Progenitor cell of endocrine pancreas (in vitro differentiated cells): ENCODE measurements around the gene DHRS12. TPM values are rescaled to one million over a fixed set of nuclear protein-coding genes. Genes with fewer than 3 reads are reported as not detected.
"Not testable (repeated sequence)": the region's sequence is repeated elsewhere in the genome, so short reads cannot be mapped to it uniquely, and the experiment has no call there.

ENCODE experiments used
- DNase-seq: peaks from one replicate; pipeline ENCODE4 v3.0.0; 2021; ENCODE audit warnings: low spot score; ENCODE audit not compliant: unreplicated experiment
- H3K27ac Mint-ChIP-seq: 2 replicates; pipeline ENCODE4 v1.8.0; 2021; ENCODE audit warnings: mild to moderate bottlenecking, moderate library complexity, mixed read lengths
- H3K27me3 Mint-ChIP-seq: 2 replicates; pipeline ENCODE4 v1.8.0; 2021; ENCODE audit warnings: mixed read lengths
- H3K36me3 Mint-ChIP-seq: 2 replicates; pipeline ENCODE4 v1.8.0; 2022; ENCODE audit warnings: mixed read lengths; ENCODE audit not compliant: insufficient read depth
- H3K4me1 Mint-ChIP-seq: 2 replicates; pipeline ENCODE4 v1.8.0; 2021; ENCODE audit warnings: low read depth, mixed read lengths
- H3K4me3 Mint-ChIP-seq: 2 replicates; pipeline ENCODE4 v1.8.0; 2021; ENCODE audit warnings: low read depth, mild to moderate bottlenecking, moderate library complexity, mixed read lengths
- H3K9me3 Mint-ChIP-seq: 2 replicates; pipeline ENCODE4 v1.8.0; 2021; ENCODE audit warnings: low read depth, mixed read lengths
- total RNA-seq: library from RNA; stranded (reverse); gene quantifications from 2 replicates; pipeline ENCODE4 v1.2.1, GENCODE V29; 2021
- TF ChIP-seq, protein P1 (sequence below): fragments of 200-600 bp; sonication (generic); IDR thresholded peaks from one replicate; pipeline ENCODE4 v1.5.0; 2021; ENCODE audit warnings: antibody characterized with exemption, mild to moderate bottlenecking; ENCODE audit not compliant: unreplicated experiment

The DHRS12 gene
- total RNA-seq, 1 donor from 2014 or later: 19.6 TPM

DNA sequence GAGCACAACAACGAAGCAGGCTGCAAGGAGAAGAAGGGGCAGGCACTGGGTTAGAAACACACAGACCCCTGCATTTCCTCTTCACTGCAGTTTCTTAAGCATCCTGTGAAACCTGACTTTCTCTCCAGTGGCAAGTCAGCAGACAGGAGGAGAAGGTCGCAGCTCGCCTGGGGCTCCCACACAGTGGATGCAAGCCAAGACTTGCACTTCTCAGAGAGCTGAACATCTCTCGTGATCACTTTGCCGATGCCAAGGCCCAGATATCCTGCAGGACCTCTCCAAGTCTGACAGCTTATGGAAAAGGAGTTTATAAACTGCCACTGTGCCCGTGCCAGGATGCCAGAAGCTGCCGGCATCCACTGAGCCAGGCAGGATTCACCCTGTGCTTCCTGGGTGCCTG is 22.6 kb upstream of the DHRS12 start:
- DNase-seq: no peak
- no peaks in the 10 kb centered on the region for H3K4me1 Mint-ChIP-seq
- TF ChIP-seq, protein P1, sequence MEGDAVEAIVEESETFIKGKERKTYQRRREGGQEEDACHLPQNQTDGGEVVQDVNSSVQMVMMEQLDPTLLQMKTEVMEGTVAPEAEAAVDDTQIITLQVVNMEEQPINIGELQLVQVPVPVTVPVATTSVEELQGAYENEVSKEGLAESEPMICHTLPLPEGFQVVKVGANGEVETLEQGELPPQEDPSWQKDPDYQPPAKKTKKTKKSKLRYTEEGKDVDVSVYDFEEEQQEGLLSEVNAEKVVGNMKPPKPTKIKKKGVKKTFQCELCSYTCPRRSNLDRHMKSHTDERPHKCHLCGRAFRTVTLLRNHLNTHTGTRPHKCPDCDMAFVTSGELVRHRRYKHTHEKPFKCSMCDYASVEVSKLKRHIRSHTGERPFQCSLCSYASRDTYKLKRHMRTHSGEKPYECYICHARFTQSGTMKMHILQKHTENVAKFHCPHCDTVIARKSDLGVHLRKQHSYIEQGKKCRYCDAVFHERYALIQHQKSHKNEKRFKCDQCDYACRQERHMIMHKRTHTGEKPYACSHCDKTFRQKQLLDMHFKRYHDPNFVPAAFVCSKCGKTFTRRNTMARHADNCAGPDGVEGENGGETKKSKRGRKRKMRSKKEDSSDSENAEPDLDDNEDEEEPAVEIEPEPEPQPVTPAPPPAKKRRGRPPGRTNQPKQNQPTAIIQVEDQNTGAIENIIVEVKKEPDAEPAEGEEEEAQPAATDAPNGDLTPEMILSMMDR: no peak
- no peaks in the 10 kb centered on the region for H3K27me3 Mint-ChIP-seq
- no peak overlapping the region for H3K27ac Mint-ChIP-seq
- no peak overlapping the region for H3K4me3 Mint-ChIP-seq
- no peaks in the 10 kb centered on the region for H3K9me3 Mint-ChIP-seq
- H3K36me3 Mint-ChIP-seq: no peaks in the 10 kb centered on the region

GRCh38 chr13:51825681-51826254 is 21.8 kb upstream of the DHRS12 start:
- Mint-ChIP-seq H3K4me1 (no peaks in the 10 kb centered on the region), H3K4me3 (no peak overlapping the region), H3K27ac (no peak overlapping the region), H3K9me3 (no peaks in the 10 kb centered on the region), H3K27me3 (no peaks in the 10 kb centered on the region), H3K36me3 (no peaks in the 10 kb centered on the region)
- TF ChIP-seq, protein P1: no peak
- DNase-seq: no peak

DNA sequence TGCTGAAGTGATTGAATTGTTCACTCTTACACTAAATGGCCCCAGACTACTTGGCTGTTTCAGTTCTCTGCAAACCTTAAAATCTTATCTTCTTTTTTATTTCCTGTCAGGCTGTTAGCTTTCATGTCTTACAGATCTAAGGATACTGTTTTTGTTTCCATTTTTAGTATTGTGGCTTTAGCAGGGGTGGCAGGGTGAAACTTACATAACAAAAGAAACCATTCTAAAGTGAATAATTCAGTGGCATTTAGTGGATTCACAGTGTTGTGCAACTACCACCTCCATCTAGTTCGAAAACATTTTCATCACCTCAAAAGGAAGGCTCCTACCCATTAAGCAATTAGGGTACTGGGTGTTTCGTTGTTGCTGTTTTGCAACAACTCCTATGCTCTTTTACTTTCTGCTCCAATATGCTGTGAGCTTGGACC is 21.2 kb upstream of the DHRS12 start:
- Mint-ChIP-seq H3K4me3 (no peak overlapping the region), H3K4me1 (no peaks in the 10 kb centered on the region), H3K36me3 (no peaks in the 10 kb centered on the region), H3K9me3 (no peaks in the 10 kb centered on the region), H3K27ac (no peak overlapping the region), H3K27me3 (no peaks in the 10 kb centered on the region)
- TF ChIP-seq, protein P1: no peak
- DNase-seq: no peak

GRCh38 chr13:51824712-51825111 is 20.7 kb upstream of the DHRS12 start:
- not testable (repeated sequence) for H3K36me3 Mint-ChIP-seq, DNase-seq, H3K27ac Mint-ChIP-seq, H3K9me3 Mint-ChIP-seq, H3K4me1 Mint-ChIP-seq, H3K4me3 Mint-ChIP-seq, H3K27me3 Mint-ChIP-seq

- Mint-ChIP-seq H3K4me1 (no peaks in the 10 kb centered on the region), H3K27me3 (peaks cover under 1% of the 10 kb centered on the region), H3K36me3 (no peaks in the 10 kb centered on the region), H3K9me3 (no peaks in the 10 kb centered on the region), H3K27ac (no peak overlapping the region), H3K4me3 (no peak overlapping the region)
- TF ChIP-seq, protein P1: no peak
- DNase-seq: no peak
Measured at GRCh38 chr13:51823863-51824262, 19.9 kb upstream of the DHRS12 start.

DNA sequence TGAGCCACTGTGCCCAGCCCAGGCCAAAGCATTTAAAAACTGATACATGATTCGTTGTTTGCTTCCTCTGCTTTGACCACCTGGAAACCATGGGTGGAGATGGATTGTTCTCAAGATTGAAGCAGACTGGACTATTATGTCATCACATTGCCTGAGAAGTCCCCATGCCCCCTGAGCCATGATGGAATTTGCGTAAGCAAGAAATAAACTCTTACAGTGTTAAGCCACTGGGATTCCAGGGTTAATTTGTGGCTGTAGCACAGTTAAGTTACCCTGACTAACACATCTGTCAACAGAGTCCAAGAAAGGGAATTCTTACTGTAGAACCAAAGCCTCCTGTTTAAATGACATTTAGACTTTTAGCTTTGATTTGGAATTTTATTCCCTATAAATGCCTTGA is 19.4 kb upstream of the DHRS12 start:
- no peak overlapping the region for H3K27ac Mint-ChIP-seq
- TF ChIP-seq, protein P1: no peak
- peaks cover 4% of the 10 kb centered on the region for H3K27me3 Mint-ChIP-seq
- H3K4me1 Mint-ChIP-seq: no peaks in the 10 kb centered on the region
- no peaks in the 10 kb centered on the region for H3K36me3 Mint-ChIP-seq
- no peaks in the 10 kb centered on the region for H3K9me3 Mint-ChIP-seq
- no peak for DNase-seq
- no peak overlapping the region for H3K4me3 Mint-ChIP-seq
